IPS-NIHi7 (cell line): Measurements from ENCODE around the gene STMN3.

Source experiments
- DNase-seq: peaks from one replicate; pipeline ENCODE4 v3.0.0; 2012; ENCODE audit warnings: mixed read lengths; ENCODE audit errors: extremely low spot score

STMN3 gene

GRCh38 chr20:63653041-63653973 lies at the start of gene STMN3:
Gene STMN3, minus strand, starts transcription at chr20:63653424. Its CDS starts 79 bp downstream, at chr20:63653345.
- peak; percentile 92 for DNase-seq

GRCh38 chr20:63702036-63702665 lies 48.9 kb upstream of the STMN3 start:
- DNase-seq: no peak

DNA sequence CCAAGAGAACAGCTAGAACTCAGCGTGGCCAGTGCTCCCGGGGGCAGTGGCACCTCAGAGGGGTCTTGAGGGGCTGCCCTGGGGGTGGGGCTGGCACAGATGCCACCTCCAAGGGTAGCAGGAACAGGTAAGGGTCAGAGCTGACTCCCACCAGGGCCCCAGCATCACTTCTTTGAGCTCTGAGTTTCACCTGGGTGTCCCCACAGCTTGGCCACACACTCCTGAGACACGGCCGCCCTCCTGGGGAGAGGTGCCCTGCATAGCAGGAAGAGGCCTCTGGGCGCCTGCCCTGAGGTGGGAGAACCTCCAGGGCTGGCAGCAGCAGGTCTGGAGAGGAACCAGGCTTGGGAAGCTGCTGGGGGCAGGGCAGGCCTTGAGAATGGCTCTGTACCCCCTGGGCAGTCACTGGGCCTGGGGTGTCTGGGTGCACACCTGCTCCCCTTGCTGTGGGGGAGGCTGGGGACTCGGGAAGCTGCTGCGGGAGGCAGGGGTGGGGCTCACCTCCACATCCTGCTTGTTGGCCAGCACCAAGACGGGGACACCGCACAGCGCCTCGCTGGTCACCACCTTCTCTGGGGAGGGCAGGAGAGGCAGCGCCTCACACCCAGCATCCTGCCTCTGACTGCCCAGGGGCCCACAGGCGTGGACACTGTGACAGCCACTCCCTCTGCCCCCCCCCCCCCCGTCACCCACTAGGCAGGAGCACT lies 48.3 kb upstream of the STMN3 start:
- no peak for DNase-seq

DNA sequence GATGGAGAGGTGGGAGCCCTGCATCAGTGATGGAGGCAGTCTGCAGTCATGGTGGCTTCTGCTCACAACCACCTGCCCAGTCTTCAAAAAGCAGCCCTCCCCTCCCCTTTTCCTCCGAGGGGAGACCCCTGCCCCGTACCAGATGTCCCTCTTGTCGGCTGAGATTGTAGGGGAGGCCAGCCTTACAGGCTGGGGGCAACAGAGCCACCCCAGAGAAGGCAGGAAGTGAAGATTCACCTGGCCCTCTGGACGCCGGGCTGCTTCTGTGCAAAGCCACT lies 47.8 kb upstream of the STMN3 start:
- DNase-seq: no peak

DNA sequence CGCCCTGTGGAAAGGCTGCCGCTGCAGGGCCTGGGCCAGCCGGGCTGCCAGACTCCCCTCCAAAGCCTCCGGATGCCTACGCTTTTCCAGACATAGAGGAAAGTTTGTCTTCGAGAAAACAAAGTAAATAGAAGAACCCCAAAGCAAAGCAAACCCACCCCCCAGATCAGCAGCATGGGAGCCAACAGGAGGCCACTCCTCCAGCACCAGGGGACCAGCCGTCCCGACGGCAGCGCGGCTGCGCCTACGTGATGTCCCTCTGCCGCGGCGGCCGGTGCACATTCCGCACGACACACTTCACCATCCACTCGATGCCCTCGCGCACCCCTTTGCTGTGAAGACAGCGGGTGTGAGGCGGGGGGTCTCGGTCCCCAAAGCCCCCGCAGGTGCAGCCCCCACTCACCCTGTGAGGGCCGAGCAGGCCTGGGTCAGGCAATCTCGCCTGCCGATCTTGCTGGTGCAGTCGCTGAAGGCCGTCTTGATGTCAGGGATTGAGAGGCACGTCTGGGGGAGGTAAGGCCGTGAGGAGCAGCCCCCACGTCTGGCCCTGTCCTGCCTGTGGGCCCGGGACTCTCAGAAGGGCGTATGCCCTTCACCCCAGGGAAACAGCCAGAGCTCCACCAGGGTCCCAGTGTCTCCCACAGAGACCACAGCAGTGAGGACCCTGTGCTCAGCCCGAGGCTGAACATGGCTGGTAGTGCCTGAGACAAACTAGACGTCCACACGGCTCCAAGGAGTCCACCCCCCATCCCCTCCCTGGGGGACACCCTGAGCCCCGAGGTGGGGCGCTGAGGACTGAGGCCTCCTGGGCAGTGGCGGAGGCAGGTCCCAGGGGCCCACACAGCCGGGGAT lies 47.2 kb upstream of the STMN3 start:
- no peak for DNase-seq

- DNase-seq: no peak
Measured at GRCh38 chr20:63699466-63700198, 46.4 kb upstream of the STMN3 start.

DNA sequence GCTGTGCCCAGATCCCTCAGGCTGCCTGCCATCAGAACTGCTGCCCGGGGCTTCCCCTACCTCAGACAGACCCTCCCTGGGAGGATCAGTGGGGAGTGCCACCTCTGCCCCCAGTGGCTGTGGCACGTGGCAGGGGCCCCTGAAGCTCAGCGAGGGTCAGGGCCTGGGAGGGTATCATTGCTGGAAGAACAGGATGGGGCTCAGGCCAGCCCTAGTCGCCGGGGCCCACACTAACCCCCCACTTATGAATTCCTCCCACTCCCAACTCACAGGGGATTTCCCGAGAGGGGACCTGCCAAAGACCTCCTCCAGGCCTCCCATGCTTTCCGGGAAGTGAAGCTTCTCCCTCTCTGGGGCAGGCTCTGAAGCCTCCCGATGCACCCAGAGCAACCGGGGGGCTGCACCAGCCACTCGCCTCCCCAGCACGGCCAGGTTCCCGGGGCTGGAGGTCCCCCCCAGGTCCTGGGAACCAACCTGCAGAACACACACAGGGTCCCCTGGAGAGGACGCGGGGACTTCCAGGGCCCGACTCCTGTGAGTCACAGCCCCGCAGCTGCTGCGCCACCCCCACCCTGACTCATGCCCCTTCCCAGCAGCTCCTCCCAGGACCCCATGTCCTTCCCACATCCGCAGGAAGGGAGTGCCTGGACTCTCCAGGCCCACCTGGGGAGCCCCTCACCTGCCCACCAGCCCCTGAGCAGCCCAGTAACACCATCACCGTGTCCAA lies 45.7 kb upstream of the STMN3 start:
- peak; percentile 66 for DNase-seq

DNA sequence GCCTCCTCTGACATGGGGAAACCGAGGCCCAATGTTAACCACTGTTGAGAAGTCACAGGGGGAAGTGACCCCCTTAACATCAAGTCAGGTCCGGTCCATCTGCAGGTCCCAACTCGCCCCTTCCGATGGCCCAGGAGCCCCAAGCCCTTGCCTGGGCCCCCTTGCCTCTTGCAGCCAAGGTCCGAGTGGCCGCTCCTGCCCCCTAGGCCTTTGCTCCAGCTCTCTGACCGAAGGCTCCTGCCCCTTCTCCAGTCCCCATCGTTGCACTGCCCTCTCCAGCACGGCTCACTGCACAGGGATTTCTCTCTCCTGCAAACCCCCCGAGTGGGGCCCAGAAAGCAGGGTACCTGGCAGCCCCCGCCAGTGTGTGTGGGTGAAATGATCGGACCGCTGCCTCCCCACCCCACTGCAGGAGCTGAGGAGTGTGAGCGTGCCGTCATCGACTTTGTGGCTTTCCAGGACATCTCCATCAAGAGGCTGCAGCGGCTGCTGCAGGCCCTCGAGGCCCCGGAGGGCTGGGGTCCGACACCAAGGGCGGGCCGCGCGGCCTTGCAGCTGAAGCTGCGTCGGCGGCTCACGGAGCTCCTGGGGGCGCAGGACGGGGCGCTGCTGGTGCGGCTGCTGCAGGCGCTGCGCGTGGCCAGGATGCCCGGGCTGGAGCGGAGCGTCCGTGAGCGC lies 44.8 kb upstream of the STMN3 start:
- DNase-seq: no peak

DNA sequence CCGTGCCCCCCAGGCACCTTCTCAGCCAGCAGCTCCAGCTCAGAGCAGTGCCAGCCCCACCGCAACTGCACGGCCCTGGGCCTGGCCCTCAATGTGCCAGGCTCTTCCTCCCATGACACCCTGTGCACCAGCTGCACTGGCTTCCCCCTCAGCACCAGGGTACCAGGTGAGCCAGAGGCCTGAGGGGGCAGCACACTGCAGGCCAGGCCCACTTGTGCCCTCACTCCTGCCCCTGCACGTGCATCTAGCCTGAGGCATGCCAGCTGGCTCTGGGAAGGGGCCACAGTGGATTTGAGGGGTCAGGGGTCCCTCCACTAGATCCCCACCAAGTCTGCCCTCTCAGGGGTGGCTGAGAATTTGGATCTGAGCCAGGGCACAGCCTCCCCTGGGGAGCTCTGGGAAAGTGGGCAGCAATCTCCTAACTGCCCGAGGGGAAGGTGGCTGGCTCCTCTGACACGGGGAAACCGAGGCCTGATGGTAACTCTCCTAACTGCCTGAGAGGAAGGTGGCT lies 44.2 kb upstream of the STMN3 start:
- no peak for DNase-seq

DNA sequence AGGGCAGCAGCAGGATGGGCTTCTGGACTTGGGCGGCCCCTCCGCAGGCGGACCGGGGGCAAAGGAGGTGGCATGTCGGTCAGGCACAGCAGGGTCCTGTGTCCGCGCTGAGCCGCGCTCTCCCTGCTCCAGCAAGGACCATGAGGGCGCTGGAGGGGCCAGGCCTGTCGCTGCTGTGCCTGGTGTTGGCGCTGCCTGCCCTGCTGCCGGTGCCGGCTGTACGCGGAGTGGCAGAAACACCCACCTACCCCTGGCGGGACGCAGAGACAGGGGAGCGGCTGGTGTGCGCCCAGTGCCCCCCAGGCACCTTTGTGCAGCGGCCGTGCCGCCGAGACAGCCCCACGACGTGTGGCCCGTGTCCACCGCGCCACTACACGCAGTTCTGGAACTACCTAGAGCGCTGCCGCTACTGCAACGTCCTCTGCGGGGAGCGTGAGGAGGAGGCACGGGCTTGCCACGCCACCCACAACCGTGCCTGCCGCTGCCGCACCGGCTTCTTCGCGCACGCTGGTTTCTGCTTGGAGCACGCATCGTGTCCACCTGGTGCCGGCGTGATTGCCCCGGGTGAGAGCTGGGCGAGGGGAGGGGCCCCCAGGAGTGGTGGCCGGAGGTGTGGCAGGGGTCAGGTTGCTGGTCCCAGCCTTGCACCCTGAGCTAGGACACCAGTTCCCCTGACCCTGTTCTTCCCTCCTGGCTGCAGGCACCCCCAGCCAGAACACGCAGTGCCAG lies 43.6 kb upstream of the STMN3 start, which contains the start of gene TNFRSF6B:
TNFRSF6B (plus strand) TSS at position 25 of the 729 bp plus-strand sequence; CDS start at position 141, 116 bp downstream.
- DNase-seq: no peak

GRCh38 chr20:63696306-63696627 lies 43.0 kb upstream of the STMN3 start:
- peak; percentile 92 for DNase-seq

- DNase-seq: no peak
Measured at GRCh38 chr20:63695424-63696305, 42.4 kb upstream of the STMN3 start.

DNA sequence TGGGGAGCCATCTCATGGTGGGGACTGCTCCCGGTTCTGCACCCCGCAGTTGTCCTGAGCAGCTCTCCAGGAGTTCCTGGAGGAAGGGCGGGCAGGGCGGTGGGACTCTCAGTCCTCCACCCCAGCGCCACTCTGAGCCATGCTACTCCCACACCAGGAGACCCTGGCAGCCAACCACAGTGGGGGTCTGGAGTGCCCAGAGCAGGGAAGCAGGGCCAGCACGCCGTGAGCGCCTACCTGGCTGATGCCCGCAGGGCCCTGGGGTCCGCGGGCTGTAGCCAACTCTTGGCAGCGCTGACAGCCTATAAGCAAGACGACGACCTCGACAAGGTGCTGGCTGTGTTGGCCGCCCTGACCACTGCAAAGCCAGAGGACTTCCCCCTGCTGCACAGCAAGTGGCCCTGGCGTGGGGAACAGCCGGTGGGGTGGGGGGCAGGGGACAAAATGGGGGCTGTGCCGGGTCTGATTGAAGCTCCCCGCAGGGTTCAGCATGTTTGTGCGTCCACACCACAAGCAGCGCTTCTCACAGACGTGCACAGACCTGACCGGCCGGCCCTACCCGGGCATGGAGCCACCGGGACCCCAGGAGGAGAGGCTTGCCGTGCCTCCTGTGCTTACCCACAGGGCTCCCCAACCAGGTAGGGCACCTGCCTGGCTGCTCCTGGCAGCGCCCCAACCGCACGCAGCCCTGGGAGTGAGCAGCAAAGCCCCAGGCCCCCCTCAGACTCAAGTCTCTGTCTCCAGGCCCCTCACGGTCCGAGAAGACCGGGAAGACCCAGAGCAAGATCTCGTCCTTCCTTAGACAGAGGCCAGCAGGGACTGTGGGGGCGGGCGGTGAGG lies 41.6 kb upstream of the STMN3 start:
- no peak for DNase-seq

DNA sequence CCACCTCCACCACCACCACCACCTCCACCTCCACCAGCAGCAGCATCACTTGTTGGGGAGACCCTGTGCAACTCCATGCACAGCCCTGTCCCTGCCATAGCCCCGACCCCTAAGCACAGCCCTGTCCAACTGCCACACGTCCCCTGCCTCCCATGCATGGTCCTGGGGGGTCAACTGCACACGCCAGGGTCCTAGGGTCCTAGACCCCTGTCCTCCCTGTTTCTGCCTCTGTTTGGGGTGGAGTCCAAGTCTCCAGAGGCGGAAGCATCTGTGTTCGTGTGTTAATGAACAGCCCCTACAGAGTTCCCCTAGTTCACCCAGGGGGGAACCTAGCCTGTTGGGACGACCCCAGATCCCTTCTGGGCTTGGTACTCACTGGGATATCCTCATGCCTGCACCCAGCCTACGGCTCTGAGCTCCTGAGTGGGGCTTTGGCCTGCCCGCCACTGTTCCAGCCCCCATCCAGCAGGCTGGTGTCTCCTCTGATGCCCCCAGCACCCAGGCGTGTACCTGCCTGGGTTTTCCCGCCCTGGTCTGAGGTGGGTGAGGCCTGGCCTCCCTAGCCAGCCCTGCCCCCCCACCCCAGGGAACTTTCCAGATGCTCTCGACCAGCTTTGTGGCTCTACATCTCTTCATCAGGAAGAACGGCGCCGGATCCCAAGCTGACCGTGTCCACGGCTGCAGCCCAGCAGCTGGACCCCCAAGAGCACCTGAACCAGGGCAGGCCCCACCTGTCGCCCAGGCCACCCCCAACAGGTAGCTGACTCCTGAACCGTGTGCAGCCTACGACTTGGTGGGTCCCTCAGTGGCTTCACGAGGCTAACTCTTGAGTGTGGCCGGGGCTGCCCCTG lies 40.7 kb upstream of the STMN3 start:
- no peak for DNase-seq

DNA sequence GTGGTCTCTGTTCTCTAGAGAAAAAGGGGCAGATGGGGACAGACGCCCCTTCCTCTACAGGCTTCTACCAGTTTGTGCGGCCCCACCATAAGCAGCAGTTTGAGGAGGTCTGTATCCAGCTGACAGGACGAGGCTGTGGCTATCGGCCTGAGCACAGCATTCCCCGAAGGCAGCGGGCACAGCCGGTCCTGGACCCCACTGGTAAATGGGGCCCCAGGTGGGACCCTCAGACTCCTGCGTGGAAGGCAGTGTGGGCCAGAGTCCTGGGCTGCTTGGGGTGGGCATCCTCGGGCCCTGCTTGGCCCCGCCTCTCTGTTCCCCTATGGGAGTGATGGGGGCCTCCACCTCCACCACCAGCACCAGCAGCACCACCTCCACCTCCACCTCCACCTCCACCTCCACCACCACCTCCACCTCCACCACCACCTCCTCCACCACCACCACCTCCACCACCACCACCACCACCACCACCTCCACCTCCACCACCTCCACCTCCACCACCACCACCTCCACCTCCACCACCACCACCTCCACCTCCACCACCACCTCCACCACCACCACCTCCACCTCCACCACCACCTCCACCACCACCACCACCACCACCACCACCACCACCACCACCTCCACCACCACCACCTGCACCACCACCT lies 40.0 kb upstream of the STMN3 start:
- no peak for DNase-seq
